Astrocyte of the spinal cord (primary cell): ENCODE results near the gene POMT1.

Experiments used
- DNase-seq: peaks from one replicate; pipeline ENCODE4 v3.0.0; 2011; ENCODE audit warnings: low read depth, low spot score
- H3K4me3 ChIP-seq: 2 replicates; pipeline ENCODE4 v1.5.1; 2011; ENCODE audit warnings: low read depth, mild to moderate bottlenecking, low read length, moderate library complexity
- in situ Hi-C: cut with HindIII; loops from 2 replicates; pipeline ENCODE4 v1.10.0; 2017; ENCODE audit warnings: low sequenced_read_pairs
- TF ChIP-seq, protein P1 (sequence below): IDR thresholded peaks from 2 replicates; pipeline ENCODE4 v1.5.1; 2012; ENCODE audit warnings: low read depth, mild to moderate bottlenecking, low read length, inconsistent platforms

POMT1 gene

DNA sequence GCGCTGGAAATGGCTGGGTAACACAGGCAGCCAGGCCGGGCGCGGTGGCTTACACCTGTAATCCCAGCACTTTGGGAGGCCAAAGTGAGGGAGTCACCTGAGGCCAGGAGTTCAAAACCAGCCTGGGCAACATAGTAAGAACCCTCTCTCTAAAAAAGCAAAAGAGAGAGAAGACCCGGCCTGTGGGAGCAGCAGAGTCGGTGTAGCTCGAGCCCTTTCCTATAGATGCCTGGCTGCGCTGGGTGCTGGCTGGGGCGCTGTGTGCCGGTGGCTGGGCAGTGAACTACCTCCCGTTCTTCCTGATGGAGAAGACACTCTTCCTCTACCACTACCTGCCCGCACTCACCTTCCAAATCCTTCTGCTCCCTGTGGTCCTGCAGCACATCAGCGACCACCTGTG is 19.1 kb downstream of the POMT1 start:
- H3K4me3 ChIP-seq = no peak overlapping the region
- no peak for DNase-seq
- in situ Hi-C loops = no loop called here

DNA sequence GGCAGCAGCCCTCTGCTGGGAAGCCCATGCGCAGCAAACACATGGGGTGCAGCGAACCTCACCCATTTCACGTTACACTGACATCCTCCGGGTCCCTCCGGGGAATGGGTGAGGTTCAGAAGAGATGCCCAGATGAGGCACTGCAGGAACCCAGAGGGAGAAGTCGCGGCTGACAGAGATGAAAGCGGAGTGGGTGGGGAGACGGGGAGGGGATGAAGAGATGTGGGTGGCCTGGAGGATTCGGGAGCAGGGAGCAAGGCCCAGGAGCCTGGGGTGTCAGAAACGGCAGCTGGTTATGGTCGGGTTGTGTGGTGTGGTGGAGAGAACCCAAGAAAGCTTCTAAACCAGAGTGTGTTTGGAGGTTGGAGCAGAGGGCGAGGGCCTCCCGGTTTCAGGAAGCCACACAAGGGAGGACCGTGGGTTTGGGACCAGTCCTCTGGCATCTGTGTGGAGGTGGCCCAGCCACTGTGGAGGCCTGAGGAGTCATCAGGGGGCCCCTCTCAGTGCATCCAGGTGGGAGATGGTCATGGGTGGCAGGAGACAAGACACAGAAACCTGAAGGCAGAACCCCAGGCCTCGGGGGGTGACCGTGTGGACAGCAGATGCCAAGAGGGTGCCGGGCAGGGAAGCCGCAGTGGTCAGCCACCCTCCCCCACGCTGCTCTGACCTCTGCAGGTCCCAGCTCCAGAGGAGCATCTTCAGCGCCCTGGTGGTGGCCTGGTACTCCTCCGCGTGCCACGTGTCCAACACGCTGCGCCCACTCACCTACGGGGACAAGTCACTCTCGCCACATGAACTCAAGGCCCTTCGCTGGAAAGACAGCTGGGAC is 19.8 kb downstream of the POMT1 start:
- TF ChIP-seq, protein P1, sequence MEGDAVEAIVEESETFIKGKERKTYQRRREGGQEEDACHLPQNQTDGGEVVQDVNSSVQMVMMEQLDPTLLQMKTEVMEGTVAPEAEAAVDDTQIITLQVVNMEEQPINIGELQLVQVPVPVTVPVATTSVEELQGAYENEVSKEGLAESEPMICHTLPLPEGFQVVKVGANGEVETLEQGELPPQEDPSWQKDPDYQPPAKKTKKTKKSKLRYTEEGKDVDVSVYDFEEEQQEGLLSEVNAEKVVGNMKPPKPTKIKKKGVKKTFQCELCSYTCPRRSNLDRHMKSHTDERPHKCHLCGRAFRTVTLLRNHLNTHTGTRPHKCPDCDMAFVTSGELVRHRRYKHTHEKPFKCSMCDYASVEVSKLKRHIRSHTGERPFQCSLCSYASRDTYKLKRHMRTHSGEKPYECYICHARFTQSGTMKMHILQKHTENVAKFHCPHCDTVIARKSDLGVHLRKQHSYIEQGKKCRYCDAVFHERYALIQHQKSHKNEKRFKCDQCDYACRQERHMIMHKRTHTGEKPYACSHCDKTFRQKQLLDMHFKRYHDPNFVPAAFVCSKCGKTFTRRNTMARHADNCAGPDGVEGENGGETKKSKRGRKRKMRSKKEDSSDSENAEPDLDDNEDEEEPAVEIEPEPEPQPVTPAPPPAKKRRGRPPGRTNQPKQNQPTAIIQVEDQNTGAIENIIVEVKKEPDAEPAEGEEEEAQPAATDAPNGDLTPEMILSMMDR = no peak
- no peak for DNase-seq
- no peak overlapping the region for H3K4me3 ChIP-seq
- in situ Hi-C loops = no loop called here

More for the DNA sequence above, 19.1 kb downstream of the POMT1 start:
- TF ChIP-seq, protein P1 = no peak

DNA sequence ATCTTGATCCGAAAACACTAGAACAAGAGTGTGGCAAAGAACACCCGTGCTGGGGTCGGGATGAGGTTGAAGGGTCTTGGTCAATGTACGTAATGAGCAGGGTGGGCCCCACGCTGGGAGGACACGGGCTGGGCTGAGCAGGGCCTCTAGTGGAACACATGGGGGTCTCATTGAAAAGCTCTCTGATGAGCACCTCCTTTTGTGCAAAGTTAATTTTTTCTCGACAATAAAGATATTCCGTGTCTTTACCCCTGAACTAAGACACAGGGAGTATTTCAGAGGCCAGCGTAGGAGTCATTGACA is 20.3 kb downstream of the POMT1 start:
- H3K4me3 ChIP-seq = no peak overlapping the region
- in situ Hi-C loops = no loop called here
- no peak for DNase-seq
- TF ChIP-seq, protein P1 = no peak

DNA sequence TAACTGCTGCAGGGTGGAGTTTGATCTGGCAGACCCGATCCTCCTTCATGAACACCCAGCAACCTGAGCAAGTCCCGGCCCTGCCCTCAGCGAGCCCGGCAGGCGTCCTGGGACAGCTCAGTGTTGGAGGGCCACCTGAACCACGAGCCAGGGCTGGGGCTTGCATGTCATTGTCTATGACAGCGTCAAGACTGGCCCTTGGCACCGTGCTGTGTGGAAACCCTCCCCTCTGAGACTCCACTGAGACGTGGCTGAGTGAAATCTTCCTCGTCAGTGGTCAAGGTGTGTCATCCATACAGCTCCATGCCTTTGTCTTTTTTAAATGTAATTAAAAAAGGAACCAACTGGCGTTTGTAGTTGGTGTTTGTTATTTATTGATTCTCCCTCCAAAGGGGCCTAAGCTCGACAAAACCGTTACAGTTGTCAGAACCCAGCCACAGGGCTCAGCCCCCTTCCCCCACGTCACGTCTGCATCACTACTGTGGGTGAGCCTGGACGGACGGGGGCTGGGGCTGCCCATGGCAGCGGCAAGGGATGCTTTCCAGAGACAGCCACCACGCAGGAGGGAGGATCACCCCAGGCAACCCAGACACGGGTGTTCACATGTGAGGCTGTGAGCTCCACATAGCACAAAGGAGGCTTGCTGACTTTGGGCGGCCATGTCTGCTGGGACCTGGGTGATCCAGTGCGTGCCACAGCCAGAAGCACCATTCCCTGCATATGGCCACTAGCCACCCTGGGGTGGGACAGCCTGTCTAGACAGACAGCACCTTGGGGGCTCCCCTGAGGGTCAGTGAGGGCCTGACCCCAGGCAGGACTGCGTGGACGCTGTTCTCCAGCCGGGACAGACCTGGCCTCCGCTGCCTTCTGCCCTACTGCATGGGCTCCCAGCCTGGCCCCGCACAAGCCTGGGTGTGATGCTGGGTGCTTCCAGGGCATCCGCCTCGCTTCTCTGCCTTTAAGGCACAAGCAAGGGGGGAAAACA is 21.0 kb downstream of the POMT1 start:
- in situ Hi-C loops = no loop called here
- DNase-seq = no peak
- TF ChIP-seq, protein P1 = no peak
- no peak overlapping the region for H3K4me3 ChIP-seq

DNA sequence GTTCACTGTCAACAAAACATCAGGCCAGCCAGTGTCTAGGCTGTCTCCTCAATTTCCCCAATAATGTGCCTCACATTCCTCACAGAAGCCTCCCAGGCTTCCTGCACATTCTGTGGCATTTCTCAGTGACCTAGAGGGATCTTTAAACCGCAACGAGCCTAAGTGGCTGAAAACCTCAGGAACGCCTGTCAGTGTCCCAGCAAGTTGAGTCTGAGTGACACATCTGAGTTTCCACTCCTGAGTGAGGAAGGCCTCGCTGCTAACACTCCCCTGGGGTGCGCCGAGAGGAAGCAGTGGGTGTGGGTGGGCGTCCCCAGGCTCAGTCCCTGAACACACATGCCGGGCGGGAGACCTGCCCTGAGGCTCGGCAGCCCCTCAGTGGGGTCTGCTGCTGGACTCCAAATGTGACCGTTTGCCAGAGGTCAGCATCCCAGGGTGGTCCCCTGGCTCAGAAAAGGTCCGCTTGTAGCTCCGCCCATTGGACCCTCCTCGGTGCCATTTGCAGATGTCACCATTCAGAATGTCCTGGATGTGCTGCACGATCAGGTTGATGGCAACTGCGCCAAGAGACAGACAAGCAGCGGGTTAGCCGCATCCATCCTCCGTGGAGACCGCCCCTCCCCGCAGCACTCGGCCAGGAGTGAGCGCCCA is 22.1 kb downstream of the POMT1 start:
- TF ChIP-seq, protein P1 = no peak
- in situ Hi-C loops = no loop called here
- DNase-seq = no peak
- H3K4me3 ChIP-seq = no peak overlapping the region
